Activated CD4-positive, CD25-positive, alpha-beta regulatory T cell treated with anti-CD3 and anti-CD28 coated beads, Interleukin-2, amount 50 U/mL, for 16 hours (primary cell): Measurements from ENCODE around the gene SGSH.

Source experiments
- DNase-seq: peaks from one replicate; pipeline ENCODE4 v3.0.0-alpha.2; 2020; ENCODE audit warnings: low read depth, low spot score

SGSH gene

GRCh38 chr17:80227156-80227555, 7.0 kb upstream of the SGSH start:
- no peak for DNase-seq

- no peak for DNase-seq
These were observed 5.1 kb upstream of the SGSH start for GRCh38 chr17:80225230-80225629.

DNA sequence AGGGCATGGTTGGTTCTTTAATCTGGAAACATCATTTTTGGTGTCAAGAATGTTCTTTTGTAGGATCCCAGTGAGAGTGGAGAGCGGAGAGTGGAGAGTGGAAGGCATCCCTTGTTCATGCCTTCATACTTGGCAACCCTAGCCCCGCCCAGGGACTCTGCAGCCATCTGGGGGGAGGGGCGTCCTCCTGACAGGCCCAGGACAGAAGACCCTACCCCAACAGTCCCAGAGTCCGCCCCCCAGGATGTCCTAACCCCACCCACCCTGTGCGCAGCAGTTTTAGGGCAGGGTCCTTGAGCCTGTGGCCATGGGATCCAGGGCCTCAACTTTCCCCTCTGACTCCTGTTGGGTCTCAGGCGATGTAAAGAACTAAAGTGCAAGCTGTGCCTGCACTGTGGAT, 4.5 kb upstream of the SGSH start:
- DNase-seq, result no peak

DNA sequence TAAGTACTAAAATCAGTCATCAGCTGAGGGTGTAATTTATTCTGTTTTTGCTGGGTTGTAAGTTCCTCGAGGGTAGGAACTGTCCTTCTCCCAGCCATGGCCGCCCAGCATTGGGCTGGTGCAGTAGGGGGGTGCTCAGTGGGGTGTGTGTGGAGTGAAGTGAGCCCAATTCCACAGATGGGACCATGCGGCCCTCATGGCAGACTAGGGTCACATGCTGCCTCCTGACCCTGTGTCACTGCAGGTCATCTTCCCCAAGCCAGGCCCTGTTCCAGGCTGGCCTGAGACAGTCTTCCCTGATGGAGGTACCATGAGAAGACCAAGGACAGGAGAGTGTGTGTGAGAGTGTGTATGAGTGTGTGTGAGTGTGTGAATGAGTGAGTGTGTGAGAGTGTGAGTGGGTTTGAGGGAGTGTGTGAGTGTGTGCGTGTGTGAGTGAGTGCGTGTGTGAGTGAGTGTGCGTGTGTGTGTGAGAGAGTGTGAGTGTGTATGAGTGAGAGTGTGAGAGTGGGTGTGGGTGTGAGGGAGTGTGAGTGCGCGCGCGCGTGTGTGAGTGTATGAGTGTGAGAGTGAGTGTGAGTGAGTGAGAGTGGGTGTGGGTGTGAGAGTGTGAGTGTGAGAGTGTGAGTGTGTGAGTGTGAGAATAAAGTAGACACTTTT, 3.8 kb upstream of the SGSH start:
- no peak for DNase-seq

- no peak for DNase-seq
These were observed 3.1 kb upstream of the SGSH start for GRCh38 chr17:80223142-80223815.

DNA sequence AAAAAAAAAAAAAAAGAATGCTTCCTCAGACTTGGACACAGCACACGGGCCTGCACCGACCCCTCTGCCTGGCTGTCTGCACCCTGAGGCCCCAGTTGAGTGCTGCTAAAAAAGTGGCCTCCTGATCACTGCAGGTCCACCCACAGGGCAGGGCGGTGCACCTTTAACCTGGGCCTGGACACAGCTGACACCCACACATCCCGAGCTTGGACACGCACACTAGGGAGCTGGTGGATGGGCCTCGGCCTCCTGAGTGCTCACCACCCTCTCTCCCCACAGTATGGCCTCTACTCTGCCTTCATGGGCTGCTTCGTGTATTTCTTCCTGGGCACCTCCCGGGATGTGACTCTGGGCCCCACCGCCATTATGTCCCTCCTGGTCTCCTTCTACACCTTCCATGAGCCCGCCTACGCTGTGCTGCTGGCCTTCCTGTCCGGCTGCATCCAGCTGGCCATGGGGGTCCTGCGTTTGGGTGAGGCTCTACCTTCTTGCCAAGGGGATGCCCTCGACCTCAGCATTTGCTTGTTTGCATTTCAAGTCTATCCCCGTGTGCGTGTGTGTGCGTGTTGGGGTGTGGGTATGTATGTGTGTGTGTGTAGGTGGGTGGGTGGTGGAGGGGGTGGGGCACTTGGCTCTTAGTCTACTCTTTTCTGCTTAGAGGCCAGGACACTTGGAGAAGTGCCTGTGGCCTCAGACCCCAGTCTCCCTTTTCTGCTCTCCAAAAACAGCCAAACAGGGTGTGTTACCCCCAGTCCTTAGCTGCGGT, 2.4 kb upstream of the SGSH start:
- DNase-seq, result no peak

DNA sequence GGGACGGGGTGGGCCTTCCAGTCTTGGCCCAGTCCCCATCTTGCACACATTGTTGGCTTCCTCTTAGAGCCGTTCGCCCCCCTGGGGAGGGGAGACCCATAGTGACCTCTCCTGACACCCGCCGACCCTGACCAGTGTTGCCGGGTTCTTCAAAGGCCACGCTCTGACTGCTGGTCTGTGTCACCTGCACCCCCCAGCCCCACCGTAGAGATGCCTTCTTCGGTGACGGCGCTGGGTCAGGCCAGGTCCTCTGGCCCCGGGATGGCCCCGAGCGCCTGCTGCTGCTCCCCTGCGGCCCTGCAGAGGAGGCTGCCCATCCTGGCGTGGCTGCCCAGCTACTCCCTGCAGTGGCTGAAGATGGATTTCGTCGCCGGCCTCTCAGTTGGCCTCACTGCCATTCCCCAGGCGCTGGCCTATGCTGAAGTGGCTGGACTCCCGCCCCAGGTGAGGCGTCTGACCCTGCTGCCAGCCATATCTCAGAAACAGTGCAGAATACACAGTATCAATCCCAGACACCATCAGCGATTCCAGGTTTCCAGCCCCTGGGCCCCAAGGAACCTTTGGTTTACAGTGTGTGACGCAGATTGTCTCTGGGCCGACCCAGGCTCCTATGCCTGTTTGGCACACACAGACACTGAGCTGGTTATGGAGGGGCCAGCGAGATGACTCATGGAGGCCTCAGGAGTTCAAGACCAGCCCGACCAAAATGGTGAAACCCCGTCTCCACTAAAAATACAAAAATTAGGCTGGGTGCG, 1.4 kb upstream of the SGSH start:
- DNase-seq, result no peak

- no peak for DNase-seq
These were observed 643 bp upstream of the SGSH start for GRCh38 chr17:80220736-80221215.

- DNase-seq, result no peak
These were observed 425 bp downstream of the SGSH start for GRCh38 chr17:80219763-80220053.

DNA sequence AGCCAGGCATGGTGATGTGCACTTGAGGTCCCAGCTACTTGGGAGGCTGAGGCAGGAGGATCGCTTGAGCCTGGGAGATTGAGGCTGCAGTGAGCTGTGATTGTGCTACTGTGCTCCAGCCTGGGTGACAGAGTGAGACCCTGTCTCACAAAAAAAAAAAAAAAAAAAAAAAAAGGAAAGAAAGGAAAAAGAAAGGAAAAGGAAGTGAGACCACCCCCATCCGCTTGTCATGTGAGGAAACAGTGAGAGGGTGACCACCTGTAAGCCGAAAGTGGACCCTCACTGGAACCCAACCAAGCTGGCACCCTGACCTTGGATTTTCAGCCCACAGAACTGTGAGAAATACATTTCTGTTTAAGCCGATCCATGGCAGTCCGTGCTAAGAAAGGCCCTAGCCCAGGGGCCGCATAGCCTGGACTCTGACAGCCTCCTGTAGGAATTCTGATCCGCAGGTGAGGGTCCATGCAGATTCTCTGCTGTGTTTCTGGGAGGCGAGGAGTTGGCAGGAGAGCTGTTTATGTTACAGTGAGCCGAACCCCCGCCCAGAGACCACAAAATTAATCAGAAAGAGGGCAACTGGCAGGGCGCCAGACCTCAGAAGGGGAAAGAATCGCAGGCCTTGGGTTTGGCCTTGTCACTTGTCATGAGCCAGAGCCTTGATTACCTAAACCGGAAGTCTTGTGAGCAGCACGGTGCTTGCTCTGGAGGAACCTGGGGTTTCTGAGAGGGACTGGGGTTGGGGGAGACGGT, 945 bp downstream of the SGSH start:
- DNase-seq, result peak; percentile 86

GRCh38 chr17:80218391-80218790, 1.7 kb downstream of the SGSH start:
- no peak for DNase-seq

DNA sequence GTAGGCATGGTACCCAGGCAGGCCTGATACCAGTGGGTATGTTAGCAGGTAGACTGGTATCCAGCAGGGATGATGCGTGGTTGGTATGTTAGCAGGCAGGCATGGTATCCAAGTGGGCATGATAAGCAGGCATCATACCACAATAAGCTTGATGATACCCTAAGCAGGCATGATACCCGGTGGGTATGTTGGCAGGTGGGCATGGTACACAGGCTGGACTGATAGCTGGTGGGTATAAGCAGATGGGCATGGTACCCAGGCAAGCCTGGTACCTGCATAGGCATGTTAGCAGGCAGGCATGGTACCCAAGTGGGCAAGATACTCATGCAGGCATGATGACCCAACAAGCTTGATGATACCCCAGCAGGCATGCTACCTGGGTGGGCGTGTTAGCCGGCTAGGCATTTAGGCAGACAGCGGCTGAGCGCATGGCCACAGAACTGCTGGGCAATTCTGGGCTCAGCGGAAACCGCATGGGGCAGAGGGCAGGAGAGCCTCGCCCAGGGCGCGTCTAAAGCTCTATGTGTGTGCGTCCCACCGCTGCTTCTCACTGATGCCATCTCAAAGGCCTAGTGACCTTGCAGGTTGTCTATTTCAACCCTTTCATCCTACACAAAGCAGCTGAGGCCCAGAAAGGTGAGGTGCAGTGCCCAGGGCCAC, 2.3 kb downstream of the SGSH start:
- no peak for DNase-seq

GRCh38 chr17:80216473-80217456, 3.4 kb downstream of the SGSH start:
- DNase-seq, result no peak

DNA sequence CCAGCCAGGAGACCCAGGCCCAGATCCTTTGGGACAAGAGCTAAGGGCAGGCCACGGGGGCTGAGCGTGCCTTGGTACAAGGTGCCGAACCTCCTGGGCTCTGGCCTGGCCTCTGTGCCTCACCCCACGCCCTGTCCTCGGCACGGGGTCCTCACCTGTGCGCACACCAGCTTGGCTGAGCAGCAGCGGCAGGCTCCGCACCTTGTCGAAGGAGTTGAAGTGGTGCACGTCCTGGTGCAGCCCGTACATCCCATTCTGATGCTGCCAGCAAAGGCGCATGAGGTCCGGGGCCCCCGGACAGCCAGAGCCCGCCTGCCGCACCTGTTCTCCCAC, 5.3 kb downstream of the SGSH start:
- no peak for DNase-seq

- DNase-seq, result no peak
These were observed 5.9 kb downstream of the SGSH start for GRCh38 chr17:80214012-80214877.

DNA sequence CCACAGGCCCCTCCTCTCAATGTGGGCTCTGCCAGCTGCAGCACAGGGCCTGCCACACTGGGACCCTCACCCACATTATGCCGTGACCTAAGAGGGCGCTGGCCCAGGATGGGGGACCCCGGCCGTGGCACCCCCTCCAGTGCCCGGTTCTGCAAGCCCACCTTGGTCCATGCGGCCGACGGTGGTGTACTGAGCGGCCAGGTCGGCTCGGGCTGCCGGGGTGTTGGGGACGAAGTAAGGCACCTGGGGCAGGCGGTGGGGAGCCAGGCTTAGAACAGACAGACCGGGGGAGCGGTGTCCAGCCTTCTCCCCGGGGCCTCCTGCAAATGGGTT, 6.5 kb downstream of the SGSH start:
- DNase-seq, result no peak

DNA sequence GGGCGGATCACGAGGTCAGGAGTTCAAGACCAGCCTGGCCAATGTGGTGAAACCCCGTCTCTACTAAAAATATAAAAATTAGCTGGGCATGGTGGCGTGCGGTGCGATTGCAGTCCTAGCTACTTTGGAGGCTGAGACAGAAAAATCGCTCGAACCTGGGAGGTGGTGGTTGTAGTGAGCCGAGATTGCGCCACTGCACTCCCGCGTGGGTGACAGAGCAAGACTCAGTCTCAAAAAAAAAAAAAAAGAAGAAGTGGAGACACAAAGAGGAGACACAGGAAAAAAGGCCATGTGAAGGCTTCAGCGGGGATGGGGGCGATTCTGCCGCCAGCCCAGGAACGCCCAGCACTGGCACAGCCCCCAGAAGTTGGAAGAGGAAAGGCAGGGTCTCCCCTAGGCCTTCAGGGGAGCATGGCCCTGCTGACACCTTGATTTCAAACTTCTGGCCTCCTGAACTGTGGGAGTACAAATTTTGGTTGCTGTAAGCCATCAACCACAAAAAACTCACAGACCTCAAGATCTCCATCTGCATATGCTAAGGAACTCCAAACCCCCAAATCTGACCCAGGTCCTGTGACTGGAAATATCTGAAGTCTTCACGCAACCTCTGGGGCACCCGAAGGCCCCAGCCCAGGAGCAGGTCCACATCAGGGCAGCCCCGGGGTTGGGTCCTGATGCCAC, 7.0 kb downstream of the SGSH start:
- no peak for DNase-seq

GRCh38 chr17:80212511-80212910, 7.6 kb downstream of the SGSH start:
- no peak for DNase-seq
